GM18868 (cell line): ENCODE data around the gene HPGDS.

Source experiments
- ATAC-seq: cut with Tn5 transposase; IDR thresholded peaks from one replicate; pipeline ENCODE4 v1.9.1; 2021; ENCODE audit warnings: mild to moderate bottlenecking, moderate library complexity; ENCODE audit not compliant: unreplicated experiment

Gene HPGDS

DNA sequence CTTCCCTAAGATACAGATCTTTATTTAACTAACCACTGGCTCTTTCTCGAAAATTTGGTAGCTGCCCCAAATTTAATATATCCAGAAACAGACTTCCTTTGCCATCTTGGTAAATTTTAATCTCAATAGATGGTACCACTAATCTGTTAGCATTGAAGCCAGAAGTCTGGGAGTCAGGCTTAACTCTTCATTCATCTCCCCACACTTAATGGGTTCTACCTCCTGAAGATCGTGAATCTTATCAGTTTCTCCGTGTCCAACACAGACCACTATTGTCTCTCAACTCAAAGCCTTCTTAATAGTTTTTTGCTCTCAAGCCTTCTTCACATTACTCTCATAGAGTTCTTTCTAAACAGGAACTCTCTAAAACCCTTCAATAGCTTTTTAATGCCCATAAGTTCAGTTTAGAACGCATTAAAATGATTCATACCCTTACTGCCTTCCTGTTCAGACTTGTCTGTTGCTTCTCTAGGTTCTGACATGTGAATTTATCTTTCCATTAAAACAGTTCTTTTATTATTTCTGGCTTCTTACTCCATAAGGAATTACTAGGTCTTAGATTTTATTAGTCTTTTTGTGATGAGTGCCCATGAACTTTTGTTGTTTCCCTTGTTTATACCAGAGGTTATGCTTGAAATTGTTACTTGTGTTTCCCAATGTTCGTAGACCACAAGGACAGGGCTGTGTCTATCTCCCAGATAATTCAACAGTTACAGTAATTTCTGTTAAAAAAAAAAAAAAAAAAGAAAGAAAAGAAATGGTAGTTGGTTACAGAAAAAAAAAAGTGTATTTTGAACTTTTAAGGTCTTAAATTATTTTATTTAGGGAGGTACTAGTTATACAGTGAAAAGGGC is 80.2 kb downstream of the HPGDS start:
- no peak for ATAC-seq

DNA sequence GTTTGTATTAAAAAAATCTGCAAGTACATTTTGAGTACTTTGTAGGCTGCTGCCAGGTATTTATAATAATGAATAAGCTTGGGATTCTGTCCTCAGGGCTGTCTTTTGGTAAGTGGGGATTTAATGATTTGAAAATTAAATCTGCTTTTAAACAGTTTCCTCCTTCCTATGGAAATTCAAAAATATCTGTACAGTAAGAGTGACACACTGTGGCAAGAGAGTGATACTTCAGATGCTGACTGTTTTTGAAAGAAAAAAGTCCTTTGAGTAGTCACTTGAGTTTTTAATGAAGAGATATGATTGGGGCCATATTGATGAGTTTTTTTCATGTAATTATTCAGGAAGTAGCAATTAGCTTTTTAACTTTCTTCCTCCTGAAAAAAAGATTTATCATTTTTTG is 85.8 kb downstream of the HPGDS start:
- ATAC-seq: peak; percentile 44

DNA sequence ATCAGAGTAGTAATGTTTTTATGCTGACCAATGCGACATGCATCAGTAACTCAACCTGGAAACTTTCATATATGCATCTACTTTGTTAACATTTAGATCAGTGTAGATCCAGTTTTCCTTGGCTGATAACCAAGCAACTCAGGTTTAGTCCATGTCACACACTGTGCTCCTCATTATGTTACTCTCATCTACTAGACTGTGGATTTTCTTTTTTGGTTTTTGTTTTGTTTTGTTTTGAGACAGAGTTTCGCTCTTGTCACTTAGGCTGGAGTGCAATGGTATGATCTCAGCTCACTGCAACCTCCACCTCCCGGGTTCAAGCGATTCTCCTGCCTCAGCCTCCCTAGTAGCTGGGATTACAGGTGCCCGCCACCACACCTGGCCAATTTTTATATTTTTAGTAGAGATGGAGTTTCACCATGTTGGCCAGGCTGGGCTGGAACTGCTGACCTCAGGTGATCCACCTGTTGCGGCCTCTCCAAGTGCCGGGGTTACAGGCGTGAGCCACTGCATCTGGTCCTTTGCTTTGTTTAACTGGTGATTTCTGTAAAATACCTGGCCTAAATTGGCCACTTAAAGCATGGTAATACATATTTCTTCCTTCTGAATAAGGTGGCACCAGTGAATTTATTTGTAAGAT is 86.4 kb downstream of the HPGDS start:
- no peak for ATAC-seq

GRCh38 chr4:94253036-94253435 is 89.6 kb downstream of the HPGDS start:
- ATAC-seq: no peak

GRCh38 chr4:94251094-94251493 is 91.5 kb downstream of the HPGDS start:
- ATAC-seq: no peak
